ENCODE results near the gene ZNF385C.

The ZNF385C gene

GRCh38 chr17:42125565-42125964 is 27.3 kb upstream of the ZNF385C start:
- DNase-seq (ENCODE audit: low read depth): no peak

- DNase-seq (ENCODE audit: low read depth): no peak
Measured at GRCh38 chr17:42124256-42124655, 26.0 kb upstream of the ZNF385C start.

- DNase-seq (ENCODE audit: low read depth): no peak
Measured at GRCh38 chr17:42122371-42123303, 24.4 kb upstream of the ZNF385C start, which contains the start of gene HSPB9. Gene HSPB9 (plus strand): TSS chr17:42122804. CDS start chr17:42122851, 47 bp downstream.

GRCh38 chr17:42120770-42121769 is 22.8 kb upstream of the ZNF385C start, which contains the start of gene KAT2A:
Gene KAT2A (minus strand): TSS chr17:42121367. CDS start chr17:42121304, 63 bp downstream.
- DNase-seq (ENCODE audit: low read depth): peak; percentile 70

GRCh38 chr17:42120161-42120769 is 22.0 kb upstream of the ZNF385C start:
- no peak for DNase-seq (ENCODE audit: low read depth)

- no peak for DNase-seq (ENCODE audit: low read depth)
Measured at GRCh38 chr17:42119301-42119700, 21.0 kb upstream of the ZNF385C start.

GRCh38 chr17:42118545-42118944 is 20.3 kb upstream of the ZNF385C start:
- peak; percentile 25 for DNase-seq (ENCODE audit: low read depth)

GRCh38 chr17:42118126-42118510 is 19.8 kb upstream of the ZNF385C start:
- DNase-seq (ENCODE audit: low read depth): no peak

- DNase-seq (ENCODE audit: low read depth): no peak
Measured at GRCh38 chr17:42117397-42118125, 19.3 kb upstream of the ZNF385C start.

GRCh38 chr17:42116705-42117396 is 18.6 kb upstream of the ZNF385C start:
- peak; percentile 73 for DNase-seq (ENCODE audit: low read depth)

- DNase-seq (ENCODE audit: low read depth): no peak
Measured at GRCh38 chr17:42114118-42114517, 15.8 kb upstream of the ZNF385C start.

GRCh38 chr17:42113293-42114069 is 15.2 kb upstream of the ZNF385C start:
- DNase-seq (ENCODE audit: low read depth): no peak

- peak; percentile 80 for DNase-seq (ENCODE audit: low read depth)
Measured at GRCh38 chr17:42112552-42113176, 14.4 kb upstream of the ZNF385C start, which contains the start of gene DHX58. Gene DHX58 (minus strand): TSS chr17:42112714. CDS start chr17:42111892, 822 bp downstream.

- no peak for DNase-seq (ENCODE audit: low read depth)
Measured at GRCh38 chr17:42111871-42112551, 13.7 kb upstream of the ZNF385C start.

GRCh38 chr17:42111265-42111636 is 13.0 kb upstream of the ZNF385C start:
- DNase-seq (ENCODE audit: low read depth): no peak

GRCh38 chr17:42110301-42111264 is 12.3 kb upstream of the ZNF385C start:
- DNase-seq (ENCODE audit: low read depth): no peak

GRCh38 chr17:42109086-42109485 is 10.8 kb upstream of the ZNF385C start:
- no peak for DNase-seq (ENCODE audit: low read depth)

All from stimulated activated CD4-positive, alpha-beta T cell treated with anti-CD3 and anti-CD28 coated beads, Interleukin-2, amount 100 ng/mL, for 4 hours (primary cell).